ENCODE data around the gene GRAMD4. TPM values are rescaled to one million over a fixed set of nuclear protein-coding genes. Genes with fewer than 3 reads are reported as not detected.

The GRAMD4 gene
- total and polyA plus RNA-seq, 12 donors = 29.3 to 143 (median 63.9) TPM

DNA sequence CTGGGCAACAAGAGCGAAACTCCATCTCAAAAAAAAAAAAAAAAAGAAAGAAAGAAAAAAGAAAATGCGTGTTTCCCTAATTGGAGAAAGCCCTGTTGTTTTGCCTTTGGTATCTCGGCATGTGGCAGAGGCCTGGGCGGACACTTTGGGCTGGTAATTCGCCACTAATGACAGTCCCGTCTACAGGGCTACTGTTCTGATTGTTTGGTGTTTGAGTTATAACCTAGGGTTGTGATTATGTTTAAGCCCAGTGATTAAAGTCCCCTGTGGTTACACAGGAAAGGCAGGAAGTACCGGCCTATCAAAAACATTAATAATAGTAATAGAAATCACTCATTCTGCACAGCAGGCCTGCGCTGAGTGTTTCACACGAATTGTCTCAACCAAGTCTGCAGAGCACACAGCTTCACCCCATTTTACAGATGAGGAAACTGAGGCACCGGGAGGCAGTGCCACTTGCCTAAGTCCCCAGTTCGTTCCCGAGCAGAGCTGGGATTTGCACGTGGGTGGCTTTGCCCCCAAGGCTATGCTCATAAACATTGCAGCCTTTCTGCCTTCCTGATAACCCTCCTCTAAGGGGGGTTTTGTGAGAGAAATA lies 39.1 kb upstream of the GRAMD4 start:
- intact Hi-C loops (cut with DNase I) = no loop called here
- H3K4me1 ChIP-seq = peaks cover 39 to 82% (median 72%) of the 10 kb centered on the region in 9 donors
- ATAC-seq (peak in 1 of 8 donors; percentile 3), DNase-seq (no peak)
- H3K36me3 ChIP-seq = no peaks in the 10 kb centered on the region
- no peaks in the 10 kb centered on the region for H3K9me3 ChIP-seq
- H3K27me3 ChIP-seq = no peaks in the 10 kb centered on the region
- TF ChIP-seq, protein P1, sequence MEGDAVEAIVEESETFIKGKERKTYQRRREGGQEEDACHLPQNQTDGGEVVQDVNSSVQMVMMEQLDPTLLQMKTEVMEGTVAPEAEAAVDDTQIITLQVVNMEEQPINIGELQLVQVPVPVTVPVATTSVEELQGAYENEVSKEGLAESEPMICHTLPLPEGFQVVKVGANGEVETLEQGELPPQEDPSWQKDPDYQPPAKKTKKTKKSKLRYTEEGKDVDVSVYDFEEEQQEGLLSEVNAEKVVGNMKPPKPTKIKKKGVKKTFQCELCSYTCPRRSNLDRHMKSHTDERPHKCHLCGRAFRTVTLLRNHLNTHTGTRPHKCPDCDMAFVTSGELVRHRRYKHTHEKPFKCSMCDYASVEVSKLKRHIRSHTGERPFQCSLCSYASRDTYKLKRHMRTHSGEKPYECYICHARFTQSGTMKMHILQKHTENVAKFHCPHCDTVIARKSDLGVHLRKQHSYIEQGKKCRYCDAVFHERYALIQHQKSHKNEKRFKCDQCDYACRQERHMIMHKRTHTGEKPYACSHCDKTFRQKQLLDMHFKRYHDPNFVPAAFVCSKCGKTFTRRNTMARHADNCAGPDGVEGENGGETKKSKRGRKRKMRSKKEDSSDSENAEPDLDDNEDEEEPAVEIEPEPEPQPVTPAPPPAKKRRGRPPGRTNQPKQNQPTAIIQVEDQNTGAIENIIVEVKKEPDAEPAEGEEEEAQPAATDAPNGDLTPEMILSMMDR (IDR thresholded peaks at IDR 0.05) = no peak
- H3K4me3 ChIP-seq = no peak overlapping the region
- H3K27ac ChIP-seq = peak overlapping the region in 8 of 10 donors; percentile 42 to 92 (median 86)
- 47 to 56% methylated on average over 13 of the region's 13 CpGs for WGBS, 2 donors

DNA sequence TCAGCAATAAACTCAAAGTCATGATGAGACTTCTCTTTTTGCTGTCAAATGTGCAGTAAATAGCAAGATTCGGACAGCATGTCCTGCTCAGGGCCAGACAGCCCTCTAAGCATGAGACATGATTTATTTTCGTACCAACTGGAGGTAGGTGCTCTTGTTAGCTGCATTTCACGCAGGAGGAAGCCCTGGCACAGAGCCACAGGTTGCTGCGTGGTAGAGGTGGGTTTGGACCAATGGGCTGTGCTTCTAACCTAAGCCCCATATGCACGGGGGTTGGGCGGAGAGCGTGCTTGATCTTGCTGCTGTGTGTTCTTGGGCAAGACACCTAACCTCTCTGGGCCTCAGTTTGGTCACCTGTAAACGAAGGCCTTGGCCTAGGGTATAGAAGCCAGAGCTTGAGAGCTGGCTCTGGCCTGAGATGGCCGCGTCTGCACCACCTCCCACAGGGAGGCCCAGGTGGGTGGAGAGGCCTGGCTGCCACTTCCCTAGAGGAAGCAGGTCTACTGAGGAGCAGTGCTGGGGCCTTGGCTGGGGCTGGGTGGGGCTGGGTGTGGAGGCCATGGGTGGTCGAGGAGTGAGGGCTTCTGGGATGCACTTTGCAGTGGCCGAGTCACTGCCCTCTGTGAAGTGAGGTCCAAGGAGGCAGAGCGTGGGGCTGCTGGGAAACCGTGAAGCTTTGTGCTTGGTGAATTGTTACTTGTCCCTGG lies 38.5 kb upstream of the GRAMD4 start:
- Histone ChIP-seq H3K36me3 (no peaks in the 10 kb centered on the region), H3K9me3 (no peaks in the 10 kb centered on the region), H3K4me1 (peaks cover 39 to 83% (median 73%) of the 10 kb centered on the region in 9 donors), H3K27ac (peak overlapping the region in 7 of 10 donors; percentile 4 to 92 (median 83)), H3K27me3 (no peaks in the 10 kb centered on the region), H3K4me3 (no peak overlapping the region)
- 56 to 57% methylated on average over 14 of the region's 14 CpGs for WGBS, 2 donors
- TF ChIP-seq, protein P1 (IDR thresholded peaks at IDR 0.05) = no peak
- ATAC-seq (no peak), DNase-seq (no peak)
- intact Hi-C loops (cut with DNase I) = no loop called here

DNA sequence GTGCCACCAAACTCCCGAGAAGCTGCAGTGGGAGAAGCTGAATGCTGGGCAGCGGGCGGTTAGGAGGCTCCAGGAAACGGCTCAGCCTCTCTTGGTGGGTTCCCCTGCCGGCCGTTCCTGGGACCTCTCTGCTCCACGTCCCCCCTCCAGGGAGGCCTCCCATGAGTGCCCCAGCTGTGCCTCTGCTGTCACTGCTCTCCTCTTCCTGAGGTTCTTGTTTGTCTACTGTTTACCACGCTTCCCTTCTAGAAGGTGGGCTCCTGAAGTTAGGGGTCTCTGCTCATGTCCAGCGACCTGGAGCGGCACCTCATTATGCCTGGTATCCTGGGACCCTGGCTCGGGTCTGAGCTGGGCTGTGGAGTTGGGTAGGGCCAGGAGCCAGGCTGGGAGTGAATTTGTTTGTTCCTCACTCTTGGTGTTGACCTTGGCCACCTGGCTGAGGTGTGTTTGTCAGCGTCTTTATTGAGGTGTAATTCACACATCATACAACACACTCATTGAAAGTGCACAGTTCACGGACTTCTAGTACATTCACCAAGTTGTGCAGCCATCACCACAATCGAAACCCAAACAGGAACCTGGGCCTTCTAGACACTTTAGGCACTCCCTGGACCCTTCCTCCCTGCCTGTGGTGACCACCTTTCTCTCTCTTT lies 37.8 kb upstream of the GRAMD4 start:
- peak overlapping the region in 7 of 10 donors; percentile 4 to 85 (median 54) for H3K27ac ChIP-seq

DNA sequence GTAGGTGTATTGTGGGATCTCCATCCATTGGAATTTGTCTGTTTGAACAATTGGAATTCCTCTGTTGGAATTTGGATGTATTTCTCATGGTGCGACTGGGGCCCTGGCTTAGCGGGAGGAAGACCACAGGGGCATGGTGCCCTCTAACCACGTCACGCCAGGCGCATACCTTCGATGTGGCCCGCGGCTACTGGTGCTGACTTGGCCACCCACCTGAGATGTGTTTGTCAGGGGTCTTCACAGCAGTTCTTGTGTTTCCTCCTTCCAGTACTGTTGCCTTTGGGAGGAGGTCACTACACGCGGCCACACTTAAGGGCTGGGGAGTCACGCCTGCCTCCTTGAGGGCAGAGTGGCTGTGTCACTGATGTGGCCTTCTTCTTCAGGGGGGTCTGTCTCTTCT lies 36.6 kb upstream of the GRAMD4 start:
- WGBS, 2 donors = 92 to 94% methylated on average over 11 of the region's 11 CpGs
- no peaks in the 10 kb centered on the region for H3K36me3 ChIP-seq
- DNase-seq = no peak
- no peak overlapping the region for H3K4me3 ChIP-seq
- intact Hi-C loops (cut with DNase I) = no loop called here
- ATAC-seq = no peak
- H3K27ac ChIP-seq = no peak overlapping the region
- TF ChIP-seq, protein P1 (IDR thresholded peaks at IDR 0.05) = no peak
- peaks cover 52 to 91% (median 79%) of the 10 kb centered on the region in 9 donors for H3K4me1 ChIP-seq
- no peaks in the 10 kb centered on the region for H3K27me3 ChIP-seq
- H3K9me3 ChIP-seq = no peaks in the 10 kb centered on the region

More for the DNA sequence above, 37.8 kb upstream of the GRAMD4 start:
- TF ChIP-seq, protein P1 (IDR thresholded peaks at IDR 0.05) = no peak
- DNase-seq = no peak
- WGBS, 2 donors = 77 to 81% methylated on average over 14 of the region's 14 CpGs
- intact Hi-C loops (cut with DNase I) = no loop called here
- H3K4me1 ChIP-seq = peaks cover 46 to 90% (median 80%) of the 10 kb centered on the region in 9 donors
- no peak for ATAC-seq
- H3K36me3 ChIP-seq = no peaks in the 10 kb centered on the region
- no peak overlapping the region for H3K4me3 ChIP-seq
- H3K9me3 ChIP-seq = no peaks in the 10 kb centered on the region
- no peaks in the 10 kb centered on the region for H3K27me3 ChIP-seq
